NCI-H187 treated with DMSO at 0.1 percent for 48 hours (cell line): ENCODE data around the gene CLDND2.

Experiments used
- DNase-seq: peaks from one replicate; lab custom pipeline; 2025; lab: John Stamatoyannopoulos, UW

The CLDND2 gene

GRCh38 chr19:51354103-51354741 lies 14.6 kb downstream of the CLDND2 start:
- DNase-seq: no peak

GRCh38 chr19:51352783-51353360 lies 15.9 kb downstream of the CLDND2 start:
- no peak for DNase-seq

GRCh38 chr19:51351266-51351990 lies 17.4 kb downstream of the CLDND2 start:
- DNase-seq: no peak

- no peak for DNase-seq
These were observed 21.4 kb downstream of the CLDND2 start for GRCh38 chr19:51347209-51347928.

GRCh38 chr19:51346742-51347141 lies 22.1 kb downstream of the CLDND2 start:
- DNase-seq: no peak

GRCh38 chr19:51345076-51345620 lies 23.7 kb downstream of the CLDND2 start:
- DNase-seq: no peak

GRCh38 chr19:51342631-51343569 lies 25.9 kb downstream of the CLDND2 start:
- DNase-seq: no peak

- no peak for DNase-seq
These were observed 26.7 kb downstream of the CLDND2 start, which contains the start of gene VSIG10L for GRCh38 chr19:51341976-51342580. Gene VSIG10L, minus strand, starts transcription at chr19:51342139. Its CDS starts 15 bp downstream, at chr19:51342124.

- DNase-seq: no peak
These were observed 27.7 kb downstream of the CLDND2 start for GRCh38 chr19:51341066-51341465.

- no peak for DNase-seq
These were observed 28.8 kb downstream of the CLDND2 start for GRCh38 chr19:51339687-51340656.

- no peak for DNase-seq
These were observed 29.5 kb downstream of the CLDND2 start for GRCh38 chr19:51339313-51339686.

- no peak for DNase-seq
These were observed 30.1 kb downstream of the CLDND2 start for GRCh38 chr19:51338563-51339312.

GRCh38 chr19:51337861-51338562 lies 30.8 kb downstream of the CLDND2 start:
- no peak for DNase-seq

- DNase-seq: no peak
These were observed 31.5 kb downstream of the CLDND2 start for GRCh38 chr19:51337141-51337860.

GRCh38 chr19:51333836-51334460 lies 34.9 kb downstream of the CLDND2 start:
- DNase-seq: no peak

GRCh38 chr19:51331716-51332115 lies 37.1 kb downstream of the CLDND2 start:
- DNase-seq: no peak

GRCh38 chr19:51331193-51331592 lies 37.6 kb downstream of the CLDND2 start:
- no peak for DNase-seq
